GM10266 (cell line): Measurements from ENCODE around the gene ASTN2.

ENCODE experiments used
- DNase-seq: peaks from one replicate; pipeline ENCODE4 v3.0.0; 2012; ENCODE audit errors: extremely low spot score
- TF ChIP-seq, protein P1 (sequence below): IDR thresholded peaks from 2 replicates; pipeline ENCODE4 v1.5.1; 2012; ENCODE audit warnings: mild to moderate bottlenecking, low read depth; ENCODE audit not compliant: control insufficient read depth, insufficient read depth; ENCODE audit errors: missing control alignments

The ASTN2 gene

DNA sequence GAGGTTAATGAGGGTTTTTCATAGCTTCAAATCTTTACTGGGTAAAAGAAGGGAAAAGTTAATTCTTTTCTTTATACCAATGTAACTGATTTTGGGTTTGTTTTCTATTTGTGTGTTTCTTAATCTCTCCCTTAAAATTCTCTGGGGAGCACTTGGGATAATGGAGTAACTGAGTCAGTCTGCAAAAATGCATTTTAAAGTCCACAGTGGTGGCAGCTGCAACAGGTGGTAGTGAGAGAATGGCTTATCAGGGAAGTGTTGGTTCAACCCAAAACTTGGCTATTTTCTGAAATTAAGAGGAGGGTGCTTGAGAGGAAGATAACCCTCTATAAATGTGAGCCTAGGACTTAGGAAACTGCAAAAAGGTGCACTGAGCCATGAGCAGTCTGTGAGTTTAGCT is 39.9 kb upstream of the ASTN2 start:
- no peak for DNase-seq
- TF ChIP-seq, protein P1, sequence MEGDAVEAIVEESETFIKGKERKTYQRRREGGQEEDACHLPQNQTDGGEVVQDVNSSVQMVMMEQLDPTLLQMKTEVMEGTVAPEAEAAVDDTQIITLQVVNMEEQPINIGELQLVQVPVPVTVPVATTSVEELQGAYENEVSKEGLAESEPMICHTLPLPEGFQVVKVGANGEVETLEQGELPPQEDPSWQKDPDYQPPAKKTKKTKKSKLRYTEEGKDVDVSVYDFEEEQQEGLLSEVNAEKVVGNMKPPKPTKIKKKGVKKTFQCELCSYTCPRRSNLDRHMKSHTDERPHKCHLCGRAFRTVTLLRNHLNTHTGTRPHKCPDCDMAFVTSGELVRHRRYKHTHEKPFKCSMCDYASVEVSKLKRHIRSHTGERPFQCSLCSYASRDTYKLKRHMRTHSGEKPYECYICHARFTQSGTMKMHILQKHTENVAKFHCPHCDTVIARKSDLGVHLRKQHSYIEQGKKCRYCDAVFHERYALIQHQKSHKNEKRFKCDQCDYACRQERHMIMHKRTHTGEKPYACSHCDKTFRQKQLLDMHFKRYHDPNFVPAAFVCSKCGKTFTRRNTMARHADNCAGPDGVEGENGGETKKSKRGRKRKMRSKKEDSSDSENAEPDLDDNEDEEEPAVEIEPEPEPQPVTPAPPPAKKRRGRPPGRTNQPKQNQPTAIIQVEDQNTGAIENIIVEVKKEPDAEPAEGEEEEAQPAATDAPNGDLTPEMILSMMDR, result no peak

DNA sequence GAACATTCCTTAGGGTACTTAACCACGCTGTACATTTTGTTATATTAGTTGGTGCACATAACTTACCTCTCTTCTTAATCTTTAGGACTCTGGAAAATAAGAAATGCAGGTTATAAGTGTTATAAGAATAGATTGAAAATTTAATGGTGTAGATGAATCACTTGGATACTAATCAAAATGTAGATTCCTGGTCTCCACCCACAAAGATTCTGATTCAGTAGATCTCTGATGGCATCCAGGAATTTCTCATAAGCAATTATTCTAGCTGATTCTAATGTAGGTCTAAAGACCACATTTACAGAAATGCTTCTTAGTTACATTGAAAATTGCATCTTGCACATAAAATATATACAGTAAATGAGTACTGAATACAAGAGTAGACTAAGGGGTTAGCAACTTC is 38.9 kb upstream of the ASTN2 start:
- no peak for DNase-seq

DNA sequence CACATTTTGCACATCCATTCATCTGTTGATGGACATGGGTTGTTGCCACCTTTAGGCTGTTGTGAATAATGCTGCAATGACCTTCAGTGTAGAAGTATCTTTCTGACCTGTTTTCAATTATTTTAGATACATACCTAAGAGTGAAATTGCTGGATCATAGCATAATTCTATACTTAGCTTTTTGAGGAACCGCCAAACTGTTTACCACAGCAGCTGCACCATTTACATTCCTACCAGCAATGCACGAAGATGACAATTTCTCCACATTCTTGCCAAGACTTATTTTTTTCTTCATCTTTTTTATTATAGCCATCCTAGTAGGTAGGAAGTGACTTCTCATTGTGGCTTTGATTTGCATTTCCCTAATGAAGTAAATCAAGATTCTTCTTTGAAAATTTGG is 36.5 kb upstream of the ASTN2 start:
- TF ChIP-seq, protein P1, result no peak
- no peak for DNase-seq

More for the DNA sequence above, 38.9 kb upstream of the ASTN2 start:
- TF ChIP-seq, protein P1, result no peak

DNA sequence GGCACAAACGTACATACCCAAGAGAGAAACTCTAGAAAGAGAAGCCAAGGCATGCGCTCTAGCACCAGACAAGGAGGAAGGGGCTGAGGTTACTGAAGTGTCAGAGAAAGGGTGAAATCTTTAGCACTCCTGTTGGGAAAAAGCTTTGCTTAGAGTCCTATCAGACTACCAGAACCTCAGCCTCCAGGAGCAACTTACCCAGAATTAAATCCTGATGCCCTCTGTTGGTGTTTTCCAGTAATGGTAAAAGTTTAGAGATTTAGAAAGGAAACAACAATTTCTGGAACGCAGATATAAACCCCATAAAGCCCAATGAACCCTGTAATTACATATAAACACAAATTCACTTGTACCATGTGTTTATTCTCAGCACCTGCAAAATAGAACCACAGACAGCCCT is 33.2 kb upstream of the ASTN2 start:
- DNase-seq, result no peak
- TF ChIP-seq, protein P1, result no peak

DNA sequence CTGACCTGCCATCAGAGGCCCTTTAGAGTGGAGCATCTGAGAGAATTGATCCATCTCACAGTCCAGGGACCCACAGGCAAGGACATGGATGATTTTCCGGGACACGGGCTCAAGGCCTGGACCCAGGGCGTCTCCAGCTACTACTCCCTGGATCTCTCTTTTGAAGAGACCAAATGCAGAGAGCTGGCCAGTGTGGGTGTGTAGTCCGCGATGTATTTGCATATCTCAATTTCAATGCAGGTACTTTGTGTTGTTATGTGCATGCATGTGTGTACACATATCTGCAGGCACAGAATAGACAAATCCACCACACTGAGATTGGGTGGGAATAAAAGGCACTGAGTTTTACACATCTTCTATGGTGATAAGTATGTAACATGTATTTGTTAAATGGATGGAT is 30.8 kb upstream of the ASTN2 start:
- DNase-seq, result no peak
- TF ChIP-seq, protein P1, result no peak

DNA sequence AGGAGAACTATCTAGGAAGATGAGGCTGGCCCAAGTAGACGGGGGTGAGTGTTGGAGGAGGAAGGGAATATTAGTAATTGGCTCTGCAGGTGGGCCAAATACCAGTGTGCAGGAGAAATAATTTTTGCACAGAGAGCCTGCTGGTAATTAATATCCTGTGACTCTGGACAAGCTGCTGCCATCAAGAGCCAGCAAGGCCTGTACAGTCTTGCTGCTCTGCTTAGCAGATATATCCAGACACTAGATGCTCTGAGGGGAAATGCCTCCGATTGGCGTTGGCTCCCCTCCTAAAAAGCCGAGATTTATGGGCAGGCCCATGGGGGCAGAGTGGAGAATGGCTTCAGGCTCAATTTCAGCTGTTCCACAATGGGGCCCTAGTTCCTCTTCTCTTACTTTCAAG is 29.6 kb upstream of the ASTN2 start:
- TF ChIP-seq, protein P1, result no peak
- DNase-seq, result no peak

DNA sequence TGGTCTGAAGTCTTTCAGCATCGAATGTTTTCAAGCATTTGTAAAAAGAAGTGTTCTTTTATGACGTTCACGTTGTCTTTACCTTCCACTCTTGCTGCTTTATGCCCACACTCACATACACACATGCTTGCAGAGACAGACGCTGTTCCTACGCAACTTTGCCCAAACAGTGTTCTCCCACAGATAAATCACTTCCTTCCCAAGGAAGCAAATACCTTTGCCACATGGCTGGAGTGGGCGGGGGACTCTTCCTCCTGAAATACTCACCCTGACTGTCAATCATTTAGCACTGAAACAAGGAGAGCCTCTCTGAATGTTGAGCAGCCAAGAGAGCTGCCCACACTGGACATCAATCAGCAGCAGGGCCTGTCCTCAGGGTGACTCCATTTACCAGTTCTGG is 22.4 kb upstream of the ASTN2 start:
- TF ChIP-seq, protein P1, result no peak
- no peak for DNase-seq
